Measurements from ENCODE around the gene SUPT20H. TPM values are rescaled to one million over a fixed set of nuclear protein-coding genes. Genes with fewer than 3 reads are reported as not detected.

SUPT20H gene
- total RNA-seq, result 10 to 100 TPM; 28.4 to 67.6 (median 45.3) TPM

GRCh38 chr13:37058910-37059847 is at the start of gene SUPT20H:
TSS of gene SUPT20H (minus strand) at chr13:37059688. CDS start at chr13:37051490, 8,198 bp downstream.
- H3K4me3 ChIP-seq, result peak within 1 kb of the TSS; percentile 85 to 91 (median 88)
- DNase-seq, result peak; percentile 96
- in situ Hi-C loops (cut with MboI; ENCODE audit: low pct_ligation_motif_present in 1 of 4, low pct_unique_long_range_greater_than_20kb in 1 of 4, low sequenced_read_pairs in 3 of 4), result loop anchor here in 1 of 4 donors (25.0 kb wide), 1 partner anchor 1303 kb away; no protein-coding TSS in a partner anchor
- WGBS, 2 donors (ENCODE audit: low coverage in 1 of 2), result 0 to 4% methylated on average over 16 to 59 of the region's 75 CpGs
- H3K27me3 ChIP-seq, result peaks cover 6% of the 10 kb centered on the region
- H3K36me3 ChIP-seq, result no peaks in the 10 kb centered on the region
- TF ChIP-seq EP300 (IDR thresholded peaks at IDR 0.05; ENCODE audit: low read depth) (no peak), POLR2A (IDR thresholded peaks at IDR 0.05) (peak; percentile 92), CTCF (IDR thresholded peaks at IDR 0.05) (peak in 1 of 5 experiments; percentile 18), POLR2AphosphoS5 (IDR thresholded peaks at IDR 0.05) (peak; percentile 90 to 97 (median 96))
- H3K27ac ChIP-seq, result peak within 1 kb of the TSS; percentile 91 to 96 (median 94)
- intact Hi-C loops (cut with DNase I; ENCODE audit: low total_unique reads), result no loop called here
- no peaks in the 10 kb centered on the region for H3K9me3 ChIP-seq
- H3K4me1 ChIP-seq, result peaks cover 11 to 21% (median 17%) of the 10 kb centered on the region in 4 donors

GRCh38 chr13:37109051-37109678 is 49.7 kb upstream of the SUPT20H start:
- in situ Hi-C loops (cut with MboI; ENCODE audit: low pct_ligation_motif_present in 1 of 4, low pct_unique_long_range_greater_than_20kb in 1 of 4, low sequenced_read_pairs in 3 of 4), result loop anchor here in 2 of 4 donors (10.0 to 25.0 kb wide), 2 partner anchors 496 to 503 kb away; no protein-coding TSS in a partner anchor
- no peaks in the 10 kb centered on the region for H3K9me3 ChIP-seq
- no peak for TF ChIP-seq POLR2A (IDR thresholded peaks at IDR 0.05)
- no peak for TF ChIP-seq POLR2AphosphoS5 (IDR thresholded peaks at IDR 0.05)
- no peak for TF ChIP-seq EP300 (IDR thresholded peaks at IDR 0.05; ENCODE audit: low read depth)
- peak; percentile 35 to 52 (median 36) for TF ChIP-seq CTCF (IDR thresholded peaks at IDR 0.05)
- no peak for DNase-seq
- H3K27ac ChIP-seq, result no peak overlapping the region
- H3K4me1 ChIP-seq, result peaks cover 0 to 3% (median 0%) of the 10 kb centered on the region in 4 donors
- H3K4me3 ChIP-seq, result no peak overlapping the region
- intact Hi-C loops (cut with DNase I; ENCODE audit: low total_unique reads), result loop anchor here (10.0 kb wide), 1 partner anchor 496 kb away; no protein-coding TSS in a partner anchor
- H3K36me3 ChIP-seq, result no peaks in the 10 kb centered on the region
- WGBS, 2 donors (ENCODE audit: low coverage in 1 of 2), result 0 to 2% methylated on average over 1 of the region's 1 CpG
- H3K27me3 ChIP-seq, result no peaks in the 10 kb centered on the region

GRCh38 chr13:37107868-37108267 is 48.4 kb upstream of the SUPT20H start:
- intact Hi-C loops (cut with DNase I; ENCODE audit: low total_unique reads), result loop anchor here (10.0 kb wide), 1 partner anchor 497 kb away; no protein-coding TSS in a partner anchor
- WGBS, 2 donors (ENCODE audit: low coverage in 1 of 2), result 78 to 85% methylated on average over 1 of the region's 1 CpG
- Histone ChIP-seq H3K4me3 (no peak overlapping the region), H3K27ac (no peak overlapping the region), H3K4me1 (peaks cover 0 to 3% (median 0%) of the 10 kb centered on the region in 4 donors), H3K36me3 (no peaks in the 10 kb centered on the region), H3K27me3 (no peaks in the 10 kb centered on the region), H3K9me3 (no peaks in the 10 kb centered on the region)
- no peak for DNase-seq
- TF ChIP-seq CTCF (IDR thresholded peaks at IDR 0.05) (no peak), POLR2A (IDR thresholded peaks at IDR 0.05) (no peak), POLR2AphosphoS5 (IDR thresholded peaks at IDR 0.05) (no peak), EP300 (IDR thresholded peaks at IDR 0.05; ENCODE audit: low read depth) (no peak)
- in situ Hi-C loops (cut with MboI; ENCODE audit: low pct_ligation_motif_present in 1 of 4, low pct_unique_long_range_greater_than_20kb in 1 of 4, low sequenced_read_pairs in 3 of 4), result loop anchor here in 2 of 4 donors (10.0 to 25.0 kb wide), 2 partner anchors 497 to 504 kb away; no protein-coding TSS in a partner anchor
